Measurements from ENCODE around the gene LMNB1. TPM values are rescaled to one million over a fixed set of nuclear protein-coding genes. Genes with fewer than 3 reads are reported as not detected.
"Not testable (repeated sequence)": the region's sequence is repeated elsewhere in the genome, so short reads cannot be mapped to it uniquely, and the experiment has no call there.

The LMNB1 gene, protein sequence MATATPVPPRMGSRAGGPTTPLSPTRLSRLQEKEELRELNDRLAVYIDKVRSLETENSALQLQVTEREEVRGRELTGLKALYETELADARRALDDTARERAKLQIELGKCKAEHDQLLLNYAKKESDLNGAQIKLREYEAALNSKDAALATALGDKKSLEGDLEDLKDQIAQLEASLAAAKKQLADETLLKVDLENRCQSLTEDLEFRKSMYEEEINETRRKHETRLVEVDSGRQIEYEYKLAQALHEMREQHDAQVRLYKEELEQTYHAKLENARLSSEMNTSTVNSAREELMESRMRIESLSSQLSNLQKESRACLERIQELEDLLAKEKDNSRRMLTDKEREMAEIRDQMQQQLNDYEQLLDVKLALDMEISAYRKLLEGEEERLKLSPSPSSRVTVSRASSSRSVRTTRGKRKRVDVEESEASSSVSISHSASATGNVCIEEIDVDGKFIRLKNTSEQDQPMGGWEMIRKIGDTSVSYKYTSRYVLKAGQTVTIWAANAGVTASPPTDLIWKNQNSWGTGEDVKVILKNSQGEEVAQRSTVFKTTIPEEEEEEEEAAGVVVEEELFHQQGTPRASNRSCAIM
- polyA plus RNA-seq (ENCODE audit: insufficient read length in 10 of 10) = 10 to 100 TPM; 37.8 to 77.0 (median 51.3) TPM
- long read RNA-seq, donor 1, partial matches to known transcripts = 0 of 2 reads
- long read RNA-seq, donor 1, other reads (novel, unspliced or antisense) = 0 of 2 reads
- long read RNA-seq, donor 2, partial matches to known transcripts = 0 of 4 reads
- long read RNA-seq, donor 2, other reads (novel, unspliced or antisense) = 0 of 4 reads
- long read RNA-seq, donor 3 = 0 reads
- long read RNA-seq, donor 4, partial matches to known transcripts = 5 of 9 reads
- long read RNA-seq, donor 4, other reads (novel, unspliced or antisense) = 0 of 9 reads
- long read RNA-seq, donor 5, transcript LMNB1-201 (11 exons, 2,878 nt) = major isoform, 9 of 10 reads
- long read RNA-seq, donor 5, partial matches to known transcripts = 0 of 10 reads
- long read RNA-seq, donor 5, other reads (novel, unspliced or antisense) = 0 of 10 reads
- long read RNA-seq, donor 6, transcript LMNB1-201 (11 exons, 2,878 nt) = major isoform, 9 of 12 reads
- long read RNA-seq, donor 6, partial matches to known transcripts = 0 of 12 reads
- long read RNA-seq, donor 6, other reads (novel, unspliced or antisense) = 0 of 12 reads
- long read RNA-seq, donor 7, partial matches to known transcripts = 0 of 3 reads
- long read RNA-seq, donor 7, other reads (novel, unspliced or antisense) = 0 of 3 reads
- long read RNA-seq, donor 8, partial matches to known transcripts = 6 of 11 reads
- long read RNA-seq, donor 8, other reads (novel, unspliced or antisense) = 0 of 11 reads
- long read RNA-seq, donor 9 = 0 reads

DNA sequence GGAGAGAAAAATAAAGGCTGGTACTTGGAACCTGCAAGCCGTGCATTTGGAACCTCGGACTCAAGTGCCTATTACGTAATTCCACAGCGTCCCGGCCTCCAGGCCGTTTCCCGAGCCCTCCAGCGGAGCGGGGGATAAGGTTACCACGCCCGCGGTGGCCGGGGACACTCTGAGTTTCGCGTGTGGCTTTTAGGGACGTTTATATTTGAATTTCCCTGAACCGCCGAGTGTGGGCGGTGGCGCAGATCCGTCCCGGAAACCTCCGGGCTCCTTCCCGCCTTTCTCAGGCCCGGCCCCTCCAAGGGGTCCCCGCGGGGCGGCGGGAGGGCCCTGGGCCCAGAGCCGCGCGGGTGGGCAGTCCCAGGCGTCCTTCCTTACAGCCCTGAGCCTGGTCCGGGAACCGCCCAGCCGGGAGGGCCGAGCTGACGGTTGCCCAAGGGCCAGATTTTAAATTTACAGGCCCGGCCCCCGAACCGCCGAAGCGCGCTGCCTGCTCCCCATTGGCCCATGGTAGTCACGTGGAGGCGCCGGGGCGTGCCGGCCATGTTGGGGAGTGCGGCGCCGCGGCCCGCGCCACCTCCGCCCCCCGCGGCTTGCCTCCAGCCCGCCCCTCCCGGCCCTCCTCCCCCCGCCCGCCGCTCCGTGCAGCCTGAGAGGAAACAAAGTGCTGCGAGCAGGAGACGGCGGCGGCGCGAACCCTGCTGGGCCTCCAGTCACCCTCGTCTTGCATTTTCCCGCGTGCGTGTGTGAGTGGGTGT, at the start of gene LMNB1:
TSS of gene LMNB1 (plus strand) at position 638 of the 758 bp plus-strand sequence. CDS start 373 bp downstream, outside the sequence.
- peak; percentile 96 to 99 (median 96) for DNase-seq

DNA sequence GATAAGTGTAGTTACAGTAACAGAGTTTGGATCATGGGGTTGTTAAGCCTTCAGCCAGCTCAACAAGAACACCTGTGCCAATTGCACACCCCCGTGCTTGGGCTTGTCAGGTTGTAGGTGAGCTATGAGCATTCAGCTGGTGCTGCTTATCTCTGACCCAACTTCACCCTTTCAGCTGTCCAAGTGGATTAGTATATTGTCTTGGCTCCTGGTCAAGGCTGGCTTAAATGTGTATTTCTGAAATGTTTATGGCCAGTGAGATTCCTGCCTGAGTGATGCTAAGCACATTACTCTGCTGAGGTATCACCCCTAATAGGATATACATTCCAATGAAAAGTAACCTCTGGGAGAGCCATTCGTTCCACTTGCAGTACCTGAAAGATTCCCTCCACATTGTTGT, 44.2 kb upstream of the LMNB1 start:
- no peak for DNase-seq

DNA sequence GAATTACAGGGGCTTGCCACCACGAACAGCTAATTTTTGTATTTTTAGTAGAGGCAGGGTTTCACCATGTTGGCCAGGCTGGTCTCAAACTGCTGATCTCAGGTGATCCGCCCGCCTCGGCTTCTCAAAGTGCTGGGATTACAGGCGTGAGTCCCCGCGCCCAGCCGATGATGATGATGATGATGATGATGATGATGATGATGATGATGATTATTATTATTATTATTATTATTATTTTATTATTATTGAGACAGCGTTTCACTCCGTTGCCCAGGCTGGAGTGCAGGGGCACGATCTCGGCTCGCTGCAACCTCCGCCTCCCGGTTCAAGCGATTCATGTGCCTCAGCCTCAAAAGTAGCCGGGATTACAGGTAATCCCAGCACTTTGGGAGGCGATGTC, 42.4 kb upstream of the LMNB1 start:
- not testable (repeated sequence) for DNase-seq

DNA sequence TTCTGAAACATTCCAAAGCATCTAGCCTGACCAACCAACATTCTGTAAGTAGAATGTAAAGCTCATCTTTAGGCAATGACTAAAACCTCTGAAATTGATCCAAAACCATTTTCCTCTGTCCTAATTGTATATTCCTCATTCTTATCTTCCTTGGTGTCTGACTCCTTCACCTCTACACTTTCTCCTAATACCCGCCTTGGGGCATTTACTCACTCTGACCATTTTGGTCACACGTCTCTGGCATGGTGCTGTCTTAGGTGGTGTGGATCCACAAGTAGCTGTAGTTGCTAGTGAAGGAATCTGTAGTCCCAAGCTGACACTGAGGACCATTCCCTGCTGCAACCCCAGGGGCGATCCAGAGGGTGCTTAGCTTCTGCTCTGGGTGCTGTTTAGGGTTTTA, 40.8 kb upstream of the LMNB1 start:
- DNase-seq = no peak

DNA sequence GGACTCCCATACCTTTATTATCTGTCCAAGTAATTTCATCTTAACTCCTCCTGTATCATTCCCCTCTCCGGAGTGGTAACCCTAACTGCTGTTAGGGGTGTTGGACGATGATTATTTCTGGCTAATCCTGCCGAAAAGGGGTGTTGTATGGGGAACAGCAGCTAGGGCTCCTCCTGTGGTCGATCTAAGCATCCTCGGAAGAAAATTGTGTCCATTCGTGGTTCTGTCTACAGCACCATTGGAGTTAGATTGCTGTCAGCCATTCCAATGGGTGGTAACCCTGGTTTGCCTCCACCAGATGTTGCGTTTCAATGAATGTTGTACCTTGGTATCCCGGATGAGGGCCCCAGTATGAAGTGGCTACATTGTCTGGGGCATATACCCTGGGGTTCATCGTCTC, 35.6 kb upstream of the LMNB1 start:
- no peak for DNase-seq

DNA sequence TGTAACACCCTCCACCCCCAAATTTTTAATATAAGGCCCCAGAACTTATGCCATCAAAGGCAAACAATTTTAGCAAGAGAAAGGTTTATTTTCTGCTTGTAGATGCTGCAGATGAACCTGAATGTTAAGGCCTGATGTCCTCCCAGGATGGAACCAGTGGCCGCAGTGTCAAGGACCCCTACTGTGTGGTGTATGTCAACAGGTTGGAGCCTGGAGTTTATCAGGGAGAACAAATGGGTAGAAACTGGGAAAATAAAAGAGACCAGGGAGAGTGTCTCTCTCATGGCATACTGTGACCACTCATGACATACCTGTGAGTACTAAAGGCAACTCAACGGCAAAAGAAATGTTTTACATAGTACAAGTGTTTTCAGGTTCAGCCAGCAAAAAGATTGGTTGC, 34.5 kb upstream of the LMNB1 start:
- DNase-seq = no peak

DNA sequence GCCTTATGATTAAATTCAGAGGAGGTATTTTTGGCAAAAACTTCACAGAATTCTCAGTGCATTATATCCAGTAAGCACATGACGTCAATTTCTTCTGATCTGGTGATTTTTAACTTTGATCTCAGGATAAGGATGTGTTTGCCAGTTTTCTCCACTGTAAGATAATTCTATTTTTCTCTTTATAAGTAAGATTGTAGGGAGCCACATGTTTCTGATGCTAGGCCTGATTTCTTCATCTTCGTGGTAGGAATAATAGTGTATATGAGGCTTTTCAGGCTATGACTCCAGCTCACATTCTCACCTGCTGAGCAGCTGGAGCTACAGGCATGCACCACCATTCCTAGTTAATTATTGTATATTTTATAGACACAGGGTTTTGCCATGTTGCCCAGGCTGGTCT, 32.1 kb upstream of the LMNB1 start:
- DNase-seq = no peak

DNA sequence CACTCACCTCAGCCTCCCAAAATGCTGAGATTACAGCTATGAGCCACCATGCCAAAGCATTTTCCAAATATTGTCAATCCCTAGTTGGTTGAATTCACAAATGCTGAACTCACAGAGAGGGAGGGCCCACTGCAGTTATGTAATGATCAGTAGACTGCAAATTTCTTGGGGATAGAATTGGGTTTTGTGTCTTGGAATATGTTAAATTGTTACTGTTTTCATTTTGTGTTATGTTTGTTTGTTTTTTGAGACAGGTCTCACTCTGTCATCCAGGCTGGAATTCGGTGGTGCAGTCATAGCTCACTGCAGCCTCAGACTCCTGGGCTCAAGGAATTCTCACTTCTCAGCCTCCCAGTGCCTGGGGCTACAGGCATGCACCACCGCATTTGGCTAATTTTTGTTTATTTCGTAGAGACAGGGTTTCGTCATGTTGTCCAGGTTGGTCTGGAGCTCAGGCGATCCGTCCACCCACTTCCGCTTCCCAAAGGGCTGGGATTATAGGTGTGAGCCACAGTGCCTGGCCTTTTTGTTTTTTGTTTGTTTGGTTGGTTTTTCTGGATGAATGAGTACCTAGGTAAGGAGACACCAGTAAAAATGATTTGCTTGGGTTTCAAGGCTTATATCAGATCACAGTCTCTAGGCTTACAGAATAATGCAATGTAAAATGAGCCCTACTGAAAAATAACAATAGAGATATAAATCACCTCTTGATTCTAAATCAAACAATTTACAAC, 31.5 kb upstream of the LMNB1 start:
- no peak for DNase-seq

DNA sequence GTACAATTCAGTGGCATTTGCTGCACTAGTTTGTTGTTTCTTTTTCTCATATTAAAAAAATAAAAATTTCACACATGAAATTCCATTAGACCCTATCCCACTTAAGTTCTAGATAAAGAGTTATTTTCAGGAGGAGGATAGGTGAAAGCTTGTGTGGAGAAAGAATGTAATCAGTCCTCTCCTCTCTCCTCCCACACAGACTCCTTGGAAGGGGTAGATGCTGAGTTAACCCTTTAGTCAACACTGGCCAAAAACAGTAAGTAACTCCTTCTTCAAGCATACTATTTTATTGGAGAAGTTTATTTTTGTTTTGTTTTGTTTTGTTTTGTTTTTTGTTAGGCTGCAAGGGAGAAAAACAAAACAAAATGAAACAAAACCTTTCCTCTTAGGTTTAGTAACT, 30.6 kb upstream of the LMNB1 start:
- no peak for DNase-seq

DNA sequence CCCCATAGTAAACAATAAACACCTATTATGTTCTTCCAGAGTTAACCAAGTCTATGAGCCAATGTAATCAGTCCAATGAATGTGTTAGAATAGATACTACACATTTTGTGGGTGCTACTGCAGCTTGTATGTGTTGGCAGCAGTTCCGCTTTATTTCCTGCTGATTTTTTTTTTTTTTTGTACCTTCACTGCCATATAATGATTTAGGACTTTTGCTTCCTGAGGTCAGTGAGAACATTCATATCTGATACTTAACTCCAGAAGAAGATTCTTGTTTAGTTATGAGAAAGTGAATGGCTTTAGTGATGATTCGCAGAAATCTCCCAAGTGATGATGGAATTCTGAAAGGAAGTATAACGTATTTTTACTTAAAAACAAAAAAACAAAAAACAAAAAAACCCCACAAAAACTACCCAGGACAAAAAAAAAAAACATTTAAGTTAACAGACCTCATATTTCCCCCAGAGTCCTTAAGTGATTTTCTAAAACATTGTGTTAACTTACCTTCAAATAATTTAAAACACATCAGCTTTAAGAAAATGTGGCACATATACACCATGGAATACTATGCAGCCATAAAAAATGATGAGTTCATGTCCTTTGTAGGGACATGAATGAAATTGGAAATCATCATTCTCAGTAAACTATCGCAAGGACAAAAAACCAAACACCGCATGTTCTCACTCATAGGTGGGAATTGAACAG, 24.7 kb upstream of the LMNB1 start:
- no peak for DNase-seq

DNA sequence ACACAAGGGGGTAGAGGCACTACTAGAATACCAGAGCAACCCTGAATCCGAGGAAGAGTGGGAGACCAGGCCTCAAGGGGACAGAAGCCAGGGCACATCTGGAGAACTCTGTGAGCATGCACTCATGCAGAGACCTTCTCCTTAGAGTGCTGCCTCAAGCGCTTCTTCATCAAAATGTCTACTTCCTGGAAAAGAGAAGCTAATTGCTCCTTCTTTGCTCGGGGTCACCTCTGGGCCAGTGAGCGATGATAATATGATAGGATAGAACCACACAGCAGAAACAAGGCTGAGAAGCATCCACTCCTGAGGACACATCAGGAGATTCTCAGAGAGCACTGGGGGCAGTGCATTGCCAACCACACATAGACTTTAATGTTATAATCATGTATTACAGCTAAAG, 23.7 kb upstream of the LMNB1 start:
- DNase-seq = no peak

DNA sequence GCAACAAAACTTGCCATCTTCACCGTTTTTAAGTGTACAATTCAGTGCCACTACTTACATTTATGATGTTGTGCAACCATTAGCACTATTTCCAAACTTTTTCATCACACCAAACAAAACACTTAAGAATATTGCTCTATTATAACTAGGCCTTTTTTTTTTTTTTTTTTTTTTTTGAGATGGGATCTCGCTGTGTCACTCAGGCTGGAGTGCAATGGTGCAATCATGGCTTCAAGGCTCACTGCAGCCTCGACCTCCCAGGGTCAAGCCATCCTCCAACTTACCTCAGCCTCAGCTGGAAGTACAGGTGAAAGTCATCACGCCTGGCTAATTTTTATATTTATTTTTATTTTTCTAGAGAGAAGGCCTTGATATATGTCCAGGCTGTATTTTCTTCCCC, 22.3 kb upstream of the LMNB1 start:
- no peak for DNase-seq

DNA sequence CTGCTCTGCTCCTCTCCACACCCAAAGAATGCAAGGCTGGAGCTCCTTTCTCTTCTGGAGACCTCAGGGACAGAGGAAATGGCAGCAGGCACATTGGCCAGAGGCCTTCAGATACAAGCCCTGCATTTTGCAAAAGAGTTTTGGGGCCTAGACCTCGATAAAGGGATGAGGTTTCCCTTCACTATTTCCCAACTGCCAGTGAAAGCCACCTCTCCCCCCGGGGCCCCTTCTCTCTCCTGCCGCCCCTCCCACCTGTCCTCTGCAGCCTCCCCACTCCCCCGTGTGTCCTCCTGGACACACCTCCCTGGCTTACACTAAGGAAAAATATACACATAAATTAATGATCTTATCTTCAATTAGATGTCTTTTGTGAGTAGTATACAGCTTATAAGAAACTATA, 21.3 kb upstream of the LMNB1 start:
- no peak for DNase-seq

DNA sequence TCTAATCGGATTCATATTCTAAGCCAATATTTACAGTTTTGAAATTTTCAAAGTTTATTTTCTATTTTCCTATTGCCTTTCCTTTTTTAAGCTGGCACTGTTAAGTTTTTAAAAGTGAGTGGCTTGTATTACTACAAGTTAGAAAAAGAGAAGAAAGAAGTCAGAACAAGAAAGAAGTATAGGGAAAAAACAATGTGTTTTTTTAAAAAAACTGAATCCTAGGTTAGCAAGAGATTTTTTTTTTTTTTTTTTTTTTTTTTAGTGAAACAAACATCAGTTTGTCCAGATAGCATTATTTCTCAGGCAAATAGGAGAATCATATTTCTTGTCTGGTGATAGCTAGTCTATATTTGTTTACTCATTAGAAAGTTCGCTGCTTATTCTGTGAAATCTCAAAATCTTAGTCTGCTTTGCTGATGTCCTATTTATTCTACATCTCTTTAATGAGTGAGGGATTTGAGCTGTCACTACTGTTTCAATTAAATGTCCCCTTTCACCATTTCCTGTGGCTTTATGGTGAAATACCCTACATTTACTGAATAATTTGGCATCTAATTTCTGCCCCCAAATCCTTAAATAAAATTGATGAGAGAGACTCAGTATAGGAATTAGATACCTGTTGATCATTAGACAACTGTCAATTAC, 19.1 kb upstream of the LMNB1 start:
- no peak for DNase-seq

DNA sequence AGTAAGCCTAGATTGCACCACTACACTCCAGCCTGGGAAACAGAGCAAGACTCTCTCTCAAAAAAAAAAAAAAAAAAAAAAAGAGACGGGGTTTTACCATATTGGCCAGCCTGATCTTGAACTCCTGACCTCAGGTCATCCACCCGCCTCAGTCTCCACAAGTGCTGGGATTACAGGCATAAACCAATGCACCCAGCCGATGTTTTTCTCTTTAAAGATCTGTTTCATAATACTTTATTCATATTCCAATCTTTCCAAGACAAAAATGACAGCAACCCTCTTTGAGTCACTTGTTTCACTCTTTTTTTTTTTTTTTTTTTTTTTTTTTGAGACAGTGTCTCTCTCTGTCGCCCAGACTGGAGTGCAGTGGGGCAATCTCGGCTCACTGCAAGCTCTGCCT, 13.6 kb upstream of the LMNB1 start:
- no peak for DNase-seq

DNA sequence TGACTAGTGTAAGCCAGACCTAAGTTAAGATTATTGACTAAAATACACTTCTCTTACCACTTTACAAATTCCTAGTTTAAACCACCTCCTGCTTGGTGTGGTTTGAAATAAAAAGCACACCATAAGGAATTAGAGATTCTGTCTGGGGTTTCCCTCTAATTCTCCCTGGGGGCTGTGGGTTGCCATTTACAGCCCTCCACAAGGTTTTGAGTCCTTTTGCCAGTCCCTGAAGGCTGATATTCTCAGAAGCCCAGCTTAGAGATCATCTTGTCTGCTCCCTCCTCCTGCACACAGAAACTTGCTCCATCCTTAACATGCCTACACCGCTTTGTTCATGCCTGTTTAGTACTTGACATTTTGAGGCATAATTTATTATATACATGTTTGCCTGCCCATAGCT, 7.2 kb upstream of the LMNB1 start:
- DNase-seq = no peak

DNA sequence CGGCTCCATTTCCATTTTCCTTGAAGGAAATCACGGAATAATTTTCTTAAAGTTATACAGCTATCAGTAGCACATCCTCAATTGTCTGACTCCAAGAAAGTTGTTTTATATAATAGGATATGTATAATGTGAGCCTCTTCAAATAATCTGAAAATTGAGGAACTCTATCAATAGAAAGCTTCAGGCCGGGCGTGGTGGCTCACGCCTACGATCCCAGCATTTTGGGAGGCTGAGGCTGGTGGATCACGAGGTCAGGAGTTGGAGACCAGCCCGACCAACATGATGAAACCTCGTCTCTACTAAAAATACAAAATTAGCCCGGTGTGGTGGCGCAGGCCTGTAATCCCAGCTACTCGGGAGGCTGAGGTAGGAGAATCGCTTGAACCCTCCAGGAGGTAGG, 3.4 kb upstream of the LMNB1 start:
- not testable (repeated sequence) for DNase-seq

DNA sequence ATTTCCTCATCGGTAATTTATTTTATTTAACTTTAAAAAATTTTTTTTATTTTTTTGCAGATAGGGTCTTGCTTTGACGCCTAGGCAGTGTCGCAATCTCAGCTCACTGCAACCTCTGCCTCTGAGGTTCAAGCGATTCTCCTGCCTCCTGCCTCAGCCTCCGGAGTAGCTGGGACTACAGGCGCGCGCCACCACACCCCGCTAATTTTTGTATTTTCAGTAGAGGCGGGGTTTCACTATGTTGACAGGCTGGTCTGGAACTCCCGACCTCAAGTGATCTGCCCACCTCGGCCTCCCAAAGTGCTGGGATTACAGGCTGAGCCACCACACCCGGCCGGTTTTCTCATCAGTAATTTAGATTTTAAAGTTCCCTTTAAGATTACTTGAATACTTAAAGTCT, 2.3 kb upstream of the LMNB1 start:
- not testable (repeated sequence) for DNase-seq

All from muscle of back (tissue), 13 donors.